ENCODE measurements around the gene RPL27.
A peak's percentile ranks its signal among the peaks of the same experiment; 100 is the strongest.

The RPL27 gene

GRCh38 chr17:43020789-43021740 is 22.8 kb downstream of the RPL27 start:
- DNase-seq (ENCODE audit: low read depth in 2 of 2, low spot score in 1 of 2): no peak

GRCh38 chr17:43021741-43022512 is 23.7 kb downstream of the RPL27 start, which contains the start of gene VAT1:
Gene VAT1 (minus strand): TSS chr17:43022385. CDS start chr17:43022322, 63 bp downstream.
- peak; percentile 27 to 28 for DNase-seq (ENCODE audit: low read depth in 2 of 2, low spot score in 1 of 2)

GRCh38 chr17:43024407-43025289 is 26.4 kb downstream of the RPL27 start, which contains the start of gene RND2:
Gene RND2 (plus strand): TSS chr17:43025231. CDS start chr17:43025348, 117 bp downstream.
- DNase-seq (ENCODE audit: low read depth in 2 of 2, low spot score in 1 of 2): peak; percentile 62 to 70

GRCh38 chr17:43025290-43025657 is 27.1 kb downstream of the RPL27 start:
- no peak for DNase-seq (ENCODE audit: low read depth in 2 of 2, low spot score in 1 of 2)

- DNase-seq (ENCODE audit: low read depth in 2 of 2, low spot score in 1 of 2): no peak
These were observed 27.7 kb downstream of the RPL27 start for GRCh38 chr17:43025766-43026537.

- no peak for DNase-seq (ENCODE audit: low read depth in 2 of 2, low spot score in 1 of 2)
These were observed 28.4 kb downstream of the RPL27 start for GRCh38 chr17:43026595-43026994.

- no peak for DNase-seq (ENCODE audit: low read depth in 2 of 2, low spot score in 1 of 2)
These were observed 29.1 kb downstream of the RPL27 start for GRCh38 chr17:43027091-43028032.

- no peak for DNase-seq (ENCODE audit: low read depth in 2 of 2, low spot score in 1 of 2)
These were observed 30.1 kb downstream of the RPL27 start for GRCh38 chr17:43028221-43028861.

GRCh38 chr17:43030137-43030767 is 32.0 kb downstream of the RPL27 start:
- no peak for DNase-seq (ENCODE audit: low read depth in 2 of 2, low spot score in 1 of 2)

GRCh38 chr17:43031666-43032065 is 33.4 kb downstream of the RPL27 start:
- no peak for DNase-seq (ENCODE audit: low read depth in 2 of 2, low spot score in 1 of 2)

GRCh38 chr17:43033948-43034881 is 36.0 kb downstream of the RPL27 start:
- DNase-seq (ENCODE audit: low read depth in 2 of 2, low spot score in 1 of 2): no peak

- DNase-seq (ENCODE audit: low read depth in 2 of 2, low spot score in 1 of 2): no peak
These were observed 36.7 kb downstream of the RPL27 start for GRCh38 chr17:43034894-43035293.

- no peak for DNase-seq (ENCODE audit: low read depth in 2 of 2, low spot score in 1 of 2)
These were observed 41.4 kb downstream of the RPL27 start for GRCh38 chr17:43039646-43040045.

- DNase-seq (ENCODE audit: low read depth in 2 of 2, low spot score in 1 of 2): no peak
These were observed 42.4 kb downstream of the RPL27 start for GRCh38 chr17:43040655-43041054.

GRCh38 chr17:43042025-43042628 is 43.9 kb downstream of the RPL27 start:
- DNase-seq (ENCODE audit: low read depth in 2 of 2, low spot score in 1 of 2): no peak

GRCh38 chr17:43043307-43043706 is 45.1 kb downstream of the RPL27 start:
- no peak for DNase-seq (ENCODE audit: low read depth in 2 of 2, low spot score in 1 of 2)

GRCh38 chr17:43044024-43044423 is 45.8 kb downstream of the RPL27 start:
- DNase-seq (ENCODE audit: low read depth in 2 of 2, low spot score in 1 of 2): no peak

Measured in stimulated activated CD8-positive, alpha-beta memory T cell treated with anti-CD3 and anti-CD28 coated beads, Interleukin-4, amount 100 ng/mL, for 4 hours (primary cell).